Hepatocyte (in vitro differentiated cells): ENCODE data around the gene TMEM87B. TPM values are rescaled to one million over a fixed set of nuclear protein-coding genes. Genes with fewer than 3 reads are reported as not detected.

ENCODE experiments used
- DNase-seq: peaks from one replicate; pipeline ENCODE4 v3.0.0-alpha.2; 2016; ENCODE audit warnings: low spot score
- H2AFZ ChIP-seq: fragments of 200-600 bp; sonication (generic); 2 replicates; pipeline ENCODE4 v1.6.0; 2016; ENCODE audit warnings: antibody characterized with exemption, mild to moderate bottlenecking
- H3K27ac ChIP-seq: fragments of 200-600 bp; sonication (generic); 2 replicates; pipeline ENCODE4 v1.5.1; 2016; ENCODE audit warnings: mild to moderate bottlenecking
- H3K27me3 ChIP-seq: fragments of 200-600 bp; sonication (generic); 2 replicates; pipeline ENCODE4 v1.6.1; 2016
- H3K36me3 ChIP-seq: fragments of 200-600 bp; sonication (generic); replicated peaks from 2 replicates; pipeline ENCODE4 v1.5.1; 2016; ENCODE audit warnings: low read depth; ENCODE audit not compliant: insufficient read depth
- H3K4me1 ChIP-seq: fragments of 200-600 bp; sonication (generic); 2 replicates; pipeline ENCODE4 v1.5.1; 2016; ENCODE audit warnings: mild to moderate bottlenecking, moderate library complexity; ENCODE audit not compliant: insufficient read depth
- H3K4me2 ChIP-seq: fragments of 200-600 bp; sonication (generic); 2 replicates; pipeline ENCODE4 v1.6.0; 2016
- H3K4me3 ChIP-seq: fragments of 200-600 bp; sonication (generic); 2 replicates; pipeline ENCODE4 v1.5.1; 2016; ENCODE audit warnings: mild to moderate bottlenecking
- H3K79me2 ChIP-seq: fragments of 200-600 bp; sonication (generic); 2 replicates; pipeline ENCODE4 v1.6.0; 2017; ENCODE audit warnings: mild to moderate bottlenecking
- H3K9me2 ChIP-seq: fragments of 200-600 bp; sonication (generic); replicated peaks from 2 replicates; pipeline ENCODE4 v1.6.0; 2017; ENCODE audit warnings: mild to moderate bottlenecking; ENCODE audit not compliant: insufficient read depth
- H3K9me3 ChIP-seq: fragments of 200-600 bp; sonication (generic); 2 replicates; pipeline ENCODE4 v1.5.1; 2016; ENCODE audit warnings: low read depth, mild to moderate bottlenecking
- H4K20me1 ChIP-seq: fragments of 200-600 bp; sonication (generic); 2 replicates; pipeline ENCODE4 v1.6.0; 2016; ENCODE audit warnings: mild to moderate bottlenecking; ENCODE audit not compliant: insufficient read depth, poor library complexity, severe bottlenecking
- CTCF ChIP-seq: fragments of 200-600 bp; sonication (generic); IDR thresholded peaks from 2 replicates; pipeline ENCODE4 v1.5.1; 2016; ENCODE audit warnings: antibody characterized with exemption, mild to moderate bottlenecking; ENCODE audit not compliant: poor library complexity
- EZH2 ChIP-seq: fragments of 200-600 bp; sonication (generic); IDR thresholded peaks from 2 replicates; pipeline ENCODE4 v1.6.1; 2016; ENCODE audit warnings: antibody characterized with exemption, mild to moderate bottlenecking, borderline replicate concordance
- EZH2phosphoT487 ChIP-seq: fragments of 200-600 bp; sonication (generic); IDR thresholded peaks from one replicate; pipeline ENCODE4 v1.6.1; 2018; ENCODE audit warnings: antibody characterized with exemption, mild to moderate bottlenecking, low read depth, moderate library complexity; ENCODE audit not compliant: unreplicated experiment, severe bottlenecking
- WGBS: methylation state at CpG from one replicate; pipeline ENCODE4 v1.1.6; 2016; ENCODE audit warnings: low lambda C conversion rate; ENCODE audit errors: missing lambda C conversion rate; 5-methylcytosine and 5-hydroxymethylcytosine counted together
- polyA plus RNA-seq: library from polyadenylated mRNA; unstranded; fragments of >200 nt; fragmentation: Nextera tagmentation; extraction: Ambion mirVana; gene quantifications from 2 replicates; pipeline ENCODE4 v1.2.1, GENCODE V29; 2016
- total RNA-seq: library from RNA; depleted of rRNA; stranded (reverse); fragments of >200 nt; gene quantifications from 2 replicates; pipeline ENCODE4 v1.2.3, GENCODE V29; 2014

The TMEM87B gene
- total and polyA plus RNA-seq, 2 experiments from 2014 or later: 21.1 to 59.5 TPM

GRCh38 chr2:112007493-112007892, 47.6 kb upstream of the TMEM87B start:
- H4K20me1 ChIP-seq: no peaks in the 10 kb centered on the region
- no peak overlapping the region for H3K4me2 ChIP-seq
- WGBS: 94% methylated on average over 2 of the region's 2 CpGs
- H3K4me1 ChIP-seq: no peaks in the 10 kb centered on the region
- H2AFZ ChIP-seq: no peak overlapping the region
- H3K9me3 ChIP-seq: no peaks in the 10 kb centered on the region
- DNase-seq: no peak
- no peak overlapping the region for H3K4me3 ChIP-seq
- no peaks in the 10 kb centered on the region for H3K27me3 ChIP-seq
- H3K27ac ChIP-seq: no peak overlapping the region
- H3K36me3 ChIP-seq: no peaks in the 10 kb centered on the region
- no peaks in the 10 kb centered on the region for H3K79me2 ChIP-seq
- TF ChIP-seq EZH2: no peak
- TF ChIP-seq CTCF: no peak
- no peak for TF ChIP-seq EZH2phosphoT487
- H3K9me2 ChIP-seq: no peaks in the 10 kb centered on the region

- no peaks in the 10 kb centered on the region for H3K27me3 ChIP-seq
- H3K36me3 ChIP-seq: no peaks in the 10 kb centered on the region
- no peak overlapping the region for H2AFZ ChIP-seq
- DNase-seq: no peak
- TF ChIP-seq CTCF (no peak), EZH2 (no peak), EZH2phosphoT487 (no peak)
- H3K27ac ChIP-seq: no peak overlapping the region
- no peaks in the 10 kb centered on the region for H3K4me1 ChIP-seq
- H3K79me2 ChIP-seq: no peaks in the 10 kb centered on the region
- WGBS: 92% methylated on average over 2 of the region's 2 CpGs
- no peak overlapping the region for H3K4me3 ChIP-seq
- H3K4me2 ChIP-seq: no peak overlapping the region
- no peaks in the 10 kb centered on the region for H4K20me1 ChIP-seq
- H3K9me2 ChIP-seq: no peaks in the 10 kb centered on the region
- H3K9me3 ChIP-seq: no peaks in the 10 kb centered on the region
Observed at GRCh38 chr2:112008910-112009485, 46.1 kb upstream of the TMEM87B start.

- Histone ChIP-seq H3K4me3 (no peak overlapping the region), H3K27ac (peak overlapping the region; percentile 36), H4K20me1 (no peaks in the 10 kb centered on the region), H3K9me3 (no peaks in the 10 kb centered on the region), H3K4me1 (no peaks in the 10 kb centered on the region), H3K79me2 (no peaks in the 10 kb centered on the region), H3K27me3 (no peaks in the 10 kb centered on the region), H3K36me3 (no peaks in the 10 kb centered on the region), H2AFZ (no peak overlapping the region), H3K4me2 (no peak overlapping the region), H3K9me2 (no peaks in the 10 kb centered on the region)
- peak; percentile 42 for DNase-seq
- 83% methylated on average over 10 of the region's 10 CpGs for WGBS
- no peak for TF ChIP-seq EZH2
- no peak for TF ChIP-seq EZH2phosphoT487
- TF ChIP-seq CTCF: no peak
Observed at GRCh38 chr2:112010751-112011150, 44.3 kb upstream of the TMEM87B start.
